Fibroblast of the aortic adventitia (primary cell): ENCODE results near the gene PCOLCE2. TPM values are rescaled to one million over a fixed set of nuclear protein-coding genes. Genes with fewer than 3 reads are reported as not detected.

ENCODE experiments used
- DNase-seq: peaks from one replicate; pipeline ENCODE4 v3.0.0-alpha.2; 2010; ENCODE audit warnings: low read depth
- H3K4me3 ChIP-seq: 2 replicates; pipeline ENCODE4 v1.5.1; 2011; ENCODE audit warnings: low read depth, mild to moderate bottlenecking, control low read depth, low read length, moderate library complexity
- total RNA-seq: library from RNA; depleted of rRNA; stranded (reverse); fragments of >200 nt; gene quantifications from 2 replicates; pipeline ENCODE4 v1.2.3, GENCODE V29; 2012; ENCODE audit warnings: low replicate concordance
- TF ChIP-seq, protein P1 (sequence below): IDR thresholded peaks from 2 replicates; pipeline ENCODE4 v1.5.1; 2011; ENCODE audit warnings: mild to moderate bottlenecking, low read length, control low read depth, inconsistent platforms; ENCODE audit not compliant: insufficient read depth

Gene PCOLCE2
- total RNA-seq, 1 donor: 98.4 TPM

DNA sequence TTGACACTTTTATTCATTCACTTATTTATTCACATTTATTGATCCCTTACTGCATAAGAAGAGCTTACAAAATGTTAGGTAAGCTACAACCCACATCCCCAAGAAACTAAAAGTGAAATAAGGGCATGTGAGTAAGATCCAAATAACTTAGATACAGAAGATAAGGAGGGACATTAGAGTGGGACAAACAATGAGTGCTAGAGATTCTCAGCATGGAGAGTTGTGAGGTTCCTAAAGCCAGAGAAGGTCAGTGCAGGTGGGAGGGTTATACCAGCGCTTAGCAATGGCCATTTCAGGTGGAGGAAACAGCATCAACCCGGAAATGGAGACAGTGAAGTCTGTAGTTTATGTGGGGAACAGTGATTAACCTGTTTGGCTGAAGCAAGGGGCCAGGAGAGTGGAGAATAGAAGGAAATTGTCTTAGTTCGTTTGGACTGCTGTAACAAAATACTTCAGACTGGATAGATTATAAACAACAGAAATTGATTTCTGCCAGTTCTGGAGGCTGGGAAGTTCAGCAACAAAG lies 25.5 kb upstream of the PCOLCE2 start:
- DNase-seq: no peak
- no peak overlapping the region for H3K4me3 ChIP-seq
- TF ChIP-seq, protein P1, sequence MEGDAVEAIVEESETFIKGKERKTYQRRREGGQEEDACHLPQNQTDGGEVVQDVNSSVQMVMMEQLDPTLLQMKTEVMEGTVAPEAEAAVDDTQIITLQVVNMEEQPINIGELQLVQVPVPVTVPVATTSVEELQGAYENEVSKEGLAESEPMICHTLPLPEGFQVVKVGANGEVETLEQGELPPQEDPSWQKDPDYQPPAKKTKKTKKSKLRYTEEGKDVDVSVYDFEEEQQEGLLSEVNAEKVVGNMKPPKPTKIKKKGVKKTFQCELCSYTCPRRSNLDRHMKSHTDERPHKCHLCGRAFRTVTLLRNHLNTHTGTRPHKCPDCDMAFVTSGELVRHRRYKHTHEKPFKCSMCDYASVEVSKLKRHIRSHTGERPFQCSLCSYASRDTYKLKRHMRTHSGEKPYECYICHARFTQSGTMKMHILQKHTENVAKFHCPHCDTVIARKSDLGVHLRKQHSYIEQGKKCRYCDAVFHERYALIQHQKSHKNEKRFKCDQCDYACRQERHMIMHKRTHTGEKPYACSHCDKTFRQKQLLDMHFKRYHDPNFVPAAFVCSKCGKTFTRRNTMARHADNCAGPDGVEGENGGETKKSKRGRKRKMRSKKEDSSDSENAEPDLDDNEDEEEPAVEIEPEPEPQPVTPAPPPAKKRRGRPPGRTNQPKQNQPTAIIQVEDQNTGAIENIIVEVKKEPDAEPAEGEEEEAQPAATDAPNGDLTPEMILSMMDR: no peak

DNA sequence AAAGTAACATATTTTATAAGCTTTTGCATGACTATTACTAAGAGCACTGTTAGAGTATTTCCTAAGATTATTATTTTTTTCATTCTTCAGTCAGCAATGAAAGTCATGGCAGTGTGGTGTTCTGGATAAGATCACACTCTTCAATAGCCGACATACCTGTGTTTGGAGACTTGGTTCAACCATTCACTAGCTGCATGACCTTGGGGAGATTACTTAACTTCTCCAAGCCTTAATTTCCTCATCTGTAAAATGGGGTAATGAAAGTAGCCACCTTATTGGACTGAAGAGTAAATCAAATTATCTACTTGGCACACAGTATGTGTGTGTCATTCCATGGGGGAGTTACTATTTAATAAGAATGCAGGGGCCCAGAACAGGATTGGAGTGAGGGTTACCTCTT lies 24.5 kb upstream of the PCOLCE2 start:
- H3K4me3 ChIP-seq: no peak overlapping the region
- TF ChIP-seq, protein P1: no peak
- DNase-seq: peak; percentile 37

DNA sequence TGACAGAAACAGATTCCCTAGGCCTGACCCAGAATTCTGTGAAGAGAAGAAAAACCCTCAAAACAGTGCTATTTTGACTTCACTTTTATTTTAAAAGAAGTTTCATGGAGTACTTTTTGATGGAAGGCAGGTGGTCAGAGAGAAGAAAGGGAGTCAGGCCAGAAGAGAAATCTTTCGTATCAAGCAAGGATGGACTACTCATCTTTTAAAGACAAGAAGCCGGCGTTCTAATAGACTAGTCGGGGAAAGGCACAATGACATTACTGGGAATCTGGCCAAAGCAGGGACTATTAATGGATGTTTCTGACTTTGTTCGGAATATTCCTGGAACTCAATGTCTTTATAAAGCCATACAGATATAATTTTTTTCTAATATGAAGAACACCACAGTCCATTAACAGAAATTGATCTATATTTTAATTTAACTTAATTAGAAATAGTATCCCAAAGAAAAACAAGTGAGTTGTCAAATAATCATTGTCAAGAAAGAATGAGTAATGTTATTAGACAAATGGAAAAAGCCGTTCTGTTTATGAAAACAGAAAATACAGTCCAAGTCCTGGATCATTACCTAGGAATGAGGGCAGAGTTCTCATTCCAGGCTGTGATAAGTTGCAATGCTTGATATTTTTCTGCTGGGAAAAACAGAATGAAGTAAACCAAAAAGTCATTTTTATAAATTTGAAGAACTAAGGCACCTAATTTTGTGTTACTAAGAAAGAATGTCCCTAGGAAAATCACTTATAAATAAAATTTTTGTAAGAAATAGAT lies 23.7 kb upstream of the PCOLCE2 start:
- no peak overlapping the region for H3K4me3 ChIP-seq
- TF ChIP-seq, protein P1: no peak
- DNase-seq: peak; percentile 63

DNA sequence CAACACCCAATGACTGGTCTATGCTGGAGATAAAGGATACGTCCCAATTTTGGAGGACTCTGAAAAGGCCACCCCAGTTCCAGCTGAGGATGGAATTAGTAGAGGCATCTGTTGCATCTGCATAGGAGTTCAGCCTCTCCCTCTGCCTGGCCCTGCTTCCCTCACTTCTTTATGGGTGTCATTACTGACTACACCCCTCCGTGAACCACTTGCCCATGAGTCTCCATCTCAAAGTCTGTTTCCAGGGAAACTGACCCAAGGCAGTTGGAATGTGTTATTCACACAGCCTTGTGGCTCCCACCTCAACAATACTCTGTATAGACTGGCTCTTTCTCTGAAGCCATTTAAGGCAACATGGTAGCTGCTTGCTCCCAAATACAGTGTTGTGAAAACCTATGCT lies 21.4 kb upstream of the PCOLCE2 start:
- TF ChIP-seq, protein P1: no peak

DNA sequence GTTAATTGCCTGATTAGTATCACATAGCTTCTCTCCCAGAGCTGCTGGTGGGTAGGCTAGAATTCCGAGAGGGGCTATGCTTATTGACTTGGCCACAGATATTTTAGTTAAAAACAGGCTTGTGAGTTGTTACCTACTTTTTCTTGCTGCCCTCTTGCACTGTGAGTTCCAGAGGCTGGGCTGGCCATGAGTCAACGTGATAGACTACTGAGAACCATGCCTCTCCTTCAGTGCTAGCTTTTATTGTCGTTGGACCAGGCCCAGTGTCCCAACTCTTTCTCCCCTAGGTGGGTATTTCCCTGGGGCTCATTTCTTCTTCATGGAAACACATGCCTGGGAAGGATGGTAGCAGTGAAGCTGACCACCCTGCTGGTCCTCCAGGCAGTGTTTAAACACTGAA lies 20.4 kb upstream of the PCOLCE2 start:
- H3K4me3 ChIP-seq: no peak overlapping the region
- TF ChIP-seq, protein P1: no peak
- no peak for DNase-seq

More for the DNA sequence above, 21.4 kb upstream of the PCOLCE2 start:
- peak; percentile 40 for DNase-seq
- H3K4me3 ChIP-seq: no peak overlapping the region

DNA sequence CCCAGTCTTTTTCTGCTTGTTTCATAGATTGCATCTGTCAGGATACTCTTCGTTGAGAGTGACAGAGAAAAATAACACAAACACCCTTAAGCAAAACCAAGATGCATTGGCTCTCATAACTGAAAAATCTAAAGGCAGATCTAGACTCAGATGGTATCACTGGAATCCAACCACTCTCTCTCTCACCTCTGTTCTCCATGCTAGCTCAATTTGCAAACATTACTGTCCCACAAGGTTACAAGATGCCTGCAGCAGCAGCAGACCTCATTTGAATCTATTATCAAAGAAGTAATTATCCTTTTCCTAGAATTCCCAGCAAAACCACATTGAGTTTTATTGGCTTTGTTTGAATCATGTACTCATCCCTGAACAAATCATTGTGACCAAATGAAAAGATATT lies 19.1 kb upstream of the PCOLCE2 start:
- TF ChIP-seq, protein P1: no peak
- H3K4me3 ChIP-seq: no peak overlapping the region
- DNase-seq: no peak
